ENCODE measurements around the gene FAM118A.
"Not testable (repeated sequence)": the region's sequence is repeated elsewhere in the genome, so short reads cannot be mapped to it uniquely, and the experiment has no call there.

Gene FAM118A

DNA sequence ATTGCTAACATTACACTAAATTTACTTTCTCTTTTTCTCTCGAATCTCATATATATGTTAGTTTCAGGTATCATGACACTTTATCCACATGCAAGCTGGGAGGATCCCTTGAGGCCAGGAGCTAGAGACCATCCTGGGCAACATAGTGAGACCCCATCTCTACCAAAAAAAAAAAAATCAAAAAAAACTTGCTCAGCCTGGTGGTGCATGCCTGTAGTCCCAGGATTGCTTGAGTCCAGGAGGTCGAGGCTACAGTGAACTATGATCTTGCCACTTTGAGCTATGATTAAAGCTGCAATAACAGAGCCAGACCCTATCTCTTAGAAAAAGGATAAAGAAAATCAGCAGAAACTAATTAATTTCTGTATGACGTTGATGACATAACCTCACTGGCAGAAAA is 28.7 kb upstream of the FAM118A start:
- no peak for DNase-seq (ENCODE audit: low read depth, low spot score)

DNA sequence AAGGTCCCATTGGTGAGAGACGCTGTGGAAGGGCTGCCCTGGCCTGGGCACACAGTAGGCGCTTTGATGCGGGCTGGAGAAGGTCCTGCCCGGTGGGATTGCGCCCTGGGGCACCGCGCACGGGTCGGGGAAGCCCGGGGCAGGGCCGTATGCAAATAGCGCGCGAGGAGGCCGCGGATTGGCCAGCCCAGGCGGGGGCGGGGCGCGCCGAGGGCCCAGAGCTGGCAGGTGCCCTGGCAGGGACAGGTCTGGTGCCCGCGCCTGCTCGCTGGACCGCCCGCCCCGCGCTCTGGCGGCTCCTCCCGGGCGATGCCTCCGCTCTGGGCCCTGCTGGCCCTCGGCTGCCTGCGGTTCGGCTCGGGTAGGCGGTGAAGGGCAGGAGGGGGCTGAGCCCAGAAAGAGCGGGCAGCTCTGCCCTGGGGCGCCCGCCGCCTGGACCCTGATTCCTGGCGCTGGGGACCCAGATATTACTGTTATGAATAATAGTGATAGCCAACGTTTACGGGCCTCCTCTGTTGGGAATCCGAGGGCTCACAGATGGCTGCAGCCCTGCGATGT is 24.9 kb upstream of the FAM118A start, which contains the start of gene UPK3A:
Gene UPK3A, plus strand, starts transcription at position 245 of the 558 bp plus-strand sequence. Its CDS starts 65 bp downstream, at position 310.
- no peak for DNase-seq (ENCODE audit: low read depth, low spot score)

DNA sequence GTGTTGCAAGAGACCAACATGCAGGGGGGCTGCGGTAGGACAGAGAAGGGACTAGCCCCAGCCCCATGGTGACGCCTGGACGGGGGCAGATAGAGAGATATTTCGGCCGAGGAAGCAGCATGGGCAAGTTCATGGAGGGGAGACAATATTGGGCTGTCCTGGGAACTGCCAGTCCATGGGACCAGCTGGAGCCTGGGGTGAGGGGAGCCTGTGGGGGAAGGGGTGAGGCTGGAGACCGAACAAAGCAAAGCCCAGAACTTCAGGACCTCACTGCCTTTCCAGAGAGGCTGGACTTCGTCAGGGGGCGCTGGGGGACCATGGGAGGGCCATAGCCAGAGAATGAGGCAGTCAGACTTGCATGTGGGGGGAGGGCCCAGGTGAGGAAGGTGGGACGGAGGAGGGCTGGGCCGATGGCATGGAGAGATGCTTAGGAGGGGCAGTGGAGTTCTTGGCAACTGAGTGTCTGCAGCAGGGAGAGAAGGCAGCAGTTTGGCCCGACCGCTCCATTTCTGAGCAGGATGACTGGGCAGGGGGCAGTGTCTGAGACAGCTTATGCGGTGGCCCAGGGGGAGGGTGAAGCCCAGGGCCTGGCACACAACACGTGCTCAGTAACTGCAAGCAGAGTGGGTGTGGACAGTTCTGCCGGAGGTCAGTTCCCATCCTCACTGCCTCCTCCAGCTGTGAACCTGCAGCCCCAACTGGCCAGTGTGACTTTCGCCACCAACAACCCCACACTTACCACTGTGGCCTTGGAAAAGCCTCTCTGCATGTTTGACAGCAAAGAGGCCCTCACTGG is 24.3 kb upstream of the FAM118A start:
- no peak for DNase-seq (ENCODE audit: low read depth, low spot score)

DNA sequence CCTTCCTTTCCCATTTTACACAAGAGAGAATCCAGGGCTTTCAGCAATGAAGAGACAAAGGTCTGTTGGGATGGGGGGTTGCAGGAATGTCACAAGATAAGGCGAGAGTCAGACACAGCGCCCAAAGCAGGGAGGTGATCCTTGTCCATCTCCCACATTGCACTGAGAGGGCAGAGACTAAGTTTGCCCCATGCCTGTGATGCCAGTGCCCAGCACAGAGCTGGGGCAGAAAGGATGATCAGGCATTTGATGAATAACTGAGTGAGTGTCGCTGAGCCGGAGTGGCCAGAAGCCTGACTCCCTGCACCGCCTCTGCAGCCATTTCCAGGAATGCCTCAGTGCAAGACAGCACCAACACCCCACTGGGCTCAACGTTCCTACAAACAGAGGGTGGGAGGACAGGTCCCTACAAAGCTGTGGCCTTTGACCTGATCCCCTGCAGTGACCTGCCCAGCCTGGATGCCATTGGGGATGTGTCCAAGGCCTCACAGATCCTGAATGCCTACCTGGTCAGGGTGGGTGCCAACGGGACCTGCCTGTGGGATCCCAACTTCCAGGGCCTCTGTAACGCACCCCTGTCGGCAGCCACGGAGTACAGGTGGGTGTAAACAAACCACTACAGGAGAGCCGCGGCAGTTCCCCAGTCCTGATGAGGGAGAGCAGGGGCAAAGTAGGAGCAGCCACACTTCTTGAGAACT is 22.7 kb upstream of the FAM118A start:
- no peak for DNase-seq (ENCODE audit: low read depth, low spot score)

DNA sequence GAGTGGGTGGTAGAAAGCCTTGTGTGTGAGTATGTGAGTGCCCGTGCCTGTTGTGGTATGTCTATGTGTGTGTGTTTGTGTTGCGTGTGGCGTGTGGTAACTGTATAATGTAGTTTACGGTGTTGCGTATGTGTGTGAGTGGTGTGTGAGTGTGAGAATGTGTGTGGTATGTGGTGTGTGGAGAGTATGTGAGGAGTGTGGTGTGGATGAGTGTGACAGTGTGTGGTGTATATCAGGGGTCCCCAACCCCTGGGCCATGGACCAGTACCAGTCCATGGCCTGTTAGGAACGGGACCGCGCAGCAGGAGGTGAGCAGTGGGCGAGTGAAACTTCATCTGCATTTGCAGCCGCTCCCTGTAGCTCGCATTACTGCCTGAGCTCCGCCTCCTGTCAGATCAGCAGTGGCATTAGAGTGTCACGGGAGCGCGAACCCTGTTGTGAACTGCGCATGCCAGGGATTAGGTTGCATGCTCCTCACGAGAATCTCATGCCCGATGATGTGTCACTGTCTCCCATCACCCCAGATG is 19.3 kb upstream of the FAM118A start:
- no peak for DNase-seq (ENCODE audit: low read depth, low spot score)

DNA sequence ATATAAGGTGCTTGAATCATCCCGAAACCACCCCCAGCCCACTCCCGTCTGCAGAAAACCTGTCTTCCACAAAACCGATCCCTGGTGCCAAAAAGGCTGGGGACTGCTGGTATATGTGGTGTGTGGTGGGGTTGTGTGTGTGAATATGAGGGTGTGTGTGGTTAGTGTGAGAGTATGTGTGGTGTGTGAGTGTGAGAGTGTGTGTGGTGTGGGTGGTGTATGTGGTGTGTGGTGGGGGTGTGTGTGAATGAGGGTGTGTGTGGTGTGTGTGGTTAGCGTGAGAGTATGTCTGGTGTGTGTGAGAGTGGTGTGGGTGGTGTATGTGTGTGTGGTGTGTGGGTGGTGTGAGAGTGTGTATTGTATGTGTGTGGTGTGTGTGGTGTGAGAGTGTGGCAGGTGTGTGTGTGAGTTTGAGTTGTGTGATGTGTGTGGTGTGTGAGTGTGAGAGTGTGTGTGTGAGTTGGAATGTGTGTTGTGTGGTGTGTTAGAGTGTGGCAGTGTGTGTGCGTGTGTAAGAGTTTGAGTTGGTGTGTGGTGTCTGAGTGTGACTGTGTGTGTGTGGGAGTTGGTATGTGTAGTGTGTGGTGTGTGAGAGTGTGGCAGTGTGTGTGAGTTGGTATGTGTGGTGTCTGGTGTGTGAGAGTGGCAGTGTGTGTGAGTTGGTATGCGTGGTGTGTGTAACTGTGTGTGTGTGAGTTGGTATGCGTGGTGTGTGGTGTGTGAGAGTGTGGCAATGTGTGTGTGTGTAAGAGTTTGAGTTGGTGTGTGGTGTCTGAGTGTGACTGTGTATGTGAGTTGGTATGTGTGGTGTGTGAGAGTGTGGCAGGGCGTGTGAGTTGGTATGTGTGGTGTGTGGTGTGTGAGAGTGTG is 18.4 kb upstream of the FAM118A start:
- DNase-seq (ENCODE audit: low read depth, low spot score), result no peak

DNA sequence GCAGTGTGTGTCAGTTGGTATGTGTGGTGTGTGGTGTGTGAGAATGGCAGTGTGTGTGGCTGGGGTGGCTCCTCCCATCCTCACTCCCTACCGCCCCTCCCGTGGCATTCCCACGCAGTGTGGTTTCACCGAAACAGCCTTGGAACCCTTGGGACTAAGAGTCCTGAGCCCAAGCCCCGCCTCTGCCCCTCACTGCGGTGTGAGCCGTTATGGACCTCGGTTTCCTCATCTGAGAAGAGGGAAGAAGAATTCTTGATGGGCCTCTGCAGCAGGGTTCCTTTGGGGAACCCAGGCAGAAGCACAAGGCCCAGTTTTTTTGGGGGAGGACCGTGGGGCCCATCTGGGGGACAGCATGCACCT is 17.8 kb upstream of the FAM118A start:
- no peak for DNase-seq (ENCODE audit: low read depth, low spot score)

DNA sequence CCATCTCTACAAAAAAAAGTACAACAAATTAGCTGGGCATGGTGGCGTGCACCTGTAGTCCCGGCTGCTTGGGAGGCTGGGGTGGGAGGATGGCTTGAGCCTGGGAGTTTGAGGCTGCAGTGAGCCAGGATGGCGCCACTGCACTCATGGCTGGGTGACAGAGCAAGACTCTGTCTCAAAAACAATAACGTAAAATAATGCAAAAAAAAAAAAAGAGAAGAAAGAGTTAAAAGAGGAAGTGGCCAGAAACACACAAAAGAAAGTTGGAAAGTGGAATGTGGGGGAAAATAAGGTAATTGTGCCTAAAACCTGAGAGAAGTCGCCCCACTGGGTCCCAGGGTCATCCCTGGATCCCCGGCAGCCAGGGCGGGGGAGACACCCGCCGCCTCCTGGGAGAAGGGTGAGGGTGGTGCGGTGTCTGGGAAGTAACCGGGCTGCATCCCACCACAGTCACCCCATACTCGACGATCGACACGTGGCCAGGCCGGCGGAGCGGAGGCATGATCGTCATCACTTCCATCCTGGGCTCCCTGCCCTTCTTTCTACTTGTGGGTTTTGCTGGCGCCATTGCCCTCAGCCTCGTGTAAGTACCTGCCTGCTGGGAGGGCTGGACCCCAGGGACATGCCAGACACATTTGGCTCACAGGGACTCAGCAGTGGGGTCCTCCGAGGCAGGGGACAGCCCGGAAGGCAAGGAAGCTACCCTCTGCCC is 16.8 kb upstream of the FAM118A start:
- no peak for DNase-seq (ENCODE audit: low read depth, low spot score)

DNA sequence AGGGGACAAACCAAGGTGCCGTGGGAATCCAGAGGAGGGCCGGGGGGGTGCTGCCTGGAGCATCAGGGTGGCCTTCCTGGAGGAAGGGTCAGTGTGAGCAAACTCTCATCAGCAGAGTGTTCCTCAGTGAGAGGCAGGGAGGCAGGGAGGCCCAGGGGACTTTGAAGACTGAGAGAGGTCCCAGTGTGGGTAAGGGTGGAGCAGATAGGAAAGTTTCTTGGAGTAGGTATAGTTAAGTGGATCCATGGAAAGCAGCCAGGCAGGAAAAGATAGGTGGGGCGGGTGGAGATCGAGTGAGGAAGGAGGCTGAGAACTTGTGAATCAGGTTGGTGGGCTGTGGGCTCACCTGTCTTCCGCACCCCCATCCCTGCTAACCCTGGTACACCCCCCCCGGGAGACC is 15.7 kb upstream of the FAM118A start:
- no peak for DNase-seq (ENCODE audit: low read depth, low spot score)

DNA sequence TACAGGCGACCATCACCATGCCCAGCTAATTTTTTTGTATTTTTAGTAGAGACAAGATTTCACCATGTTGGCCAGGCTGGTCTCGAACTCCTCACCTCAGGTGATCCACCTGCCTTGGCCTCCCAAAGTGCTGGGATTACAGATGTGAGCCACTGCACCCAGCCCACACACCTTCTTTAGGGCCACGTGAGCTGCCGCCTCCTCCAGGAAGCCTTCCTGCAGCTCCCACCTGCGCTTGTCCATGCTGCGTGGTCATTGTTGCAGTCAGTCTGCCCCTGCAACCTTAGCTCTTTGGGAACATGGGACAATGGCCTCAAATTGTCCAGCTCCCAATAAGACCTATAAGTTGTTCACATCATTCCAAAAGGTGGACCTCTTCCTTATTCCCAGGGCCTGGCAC is 14.7 kb upstream of the FAM118A start:
- DNase-seq (ENCODE audit: low read depth, low spot score), result not testable (repeated sequence)

DNA sequence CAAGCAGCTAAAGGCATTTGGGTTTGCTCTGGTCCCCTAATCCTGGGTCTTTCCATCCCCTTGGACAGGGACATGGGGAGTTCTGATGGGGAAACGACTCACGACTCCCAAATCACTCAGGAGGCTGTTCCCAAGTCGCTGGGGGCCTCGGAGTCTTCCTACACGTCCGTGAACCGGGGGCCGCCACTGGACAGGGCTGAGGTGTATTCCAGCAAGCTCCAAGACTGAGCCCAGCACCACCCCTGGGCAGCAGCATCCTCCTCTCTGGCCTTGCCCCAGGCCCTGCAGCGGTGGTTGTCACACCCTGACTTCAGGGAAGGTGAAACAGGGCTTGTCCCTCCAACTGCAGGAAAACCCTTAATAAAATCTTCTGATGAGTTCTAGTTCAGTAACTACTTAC is 14.2 kb upstream of the FAM118A start:
- no peak for DNase-seq (ENCODE audit: low read depth, low spot score)

DNA sequence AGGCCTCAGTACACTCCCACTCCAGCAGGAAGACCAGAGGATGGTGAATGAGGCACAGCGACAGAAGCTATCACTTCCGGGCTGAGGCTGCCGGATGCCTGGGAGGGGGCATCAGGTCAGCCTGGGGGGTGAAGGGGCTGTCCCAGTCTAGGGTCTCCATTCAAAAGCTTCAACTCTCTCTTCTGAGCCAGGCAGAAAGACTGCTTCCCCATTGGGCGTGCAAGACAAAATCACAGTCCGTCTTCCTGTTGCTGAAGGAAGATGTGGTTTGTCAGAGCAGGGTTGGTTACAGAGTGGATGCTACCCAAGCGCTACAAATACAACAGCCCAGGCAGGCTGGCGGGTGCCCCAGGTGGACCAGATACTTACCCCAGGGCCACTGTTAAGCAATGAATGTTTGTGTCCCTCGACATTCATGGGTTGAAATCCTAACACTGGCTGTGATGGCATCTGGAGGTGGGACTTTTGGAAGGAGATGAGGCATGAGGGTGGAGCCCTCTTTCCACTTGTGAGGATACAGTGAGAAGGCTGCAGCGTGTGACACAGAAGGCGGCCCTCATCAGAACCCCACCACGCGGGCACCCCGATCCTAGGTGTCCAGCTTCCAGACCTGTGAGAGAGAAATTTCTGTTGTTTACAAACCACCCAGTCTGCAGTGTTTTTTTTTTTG is 13.0 kb upstream of the FAM118A start:
- DNase-seq (ENCODE audit: low read depth, low spot score), result no peak

DNA sequence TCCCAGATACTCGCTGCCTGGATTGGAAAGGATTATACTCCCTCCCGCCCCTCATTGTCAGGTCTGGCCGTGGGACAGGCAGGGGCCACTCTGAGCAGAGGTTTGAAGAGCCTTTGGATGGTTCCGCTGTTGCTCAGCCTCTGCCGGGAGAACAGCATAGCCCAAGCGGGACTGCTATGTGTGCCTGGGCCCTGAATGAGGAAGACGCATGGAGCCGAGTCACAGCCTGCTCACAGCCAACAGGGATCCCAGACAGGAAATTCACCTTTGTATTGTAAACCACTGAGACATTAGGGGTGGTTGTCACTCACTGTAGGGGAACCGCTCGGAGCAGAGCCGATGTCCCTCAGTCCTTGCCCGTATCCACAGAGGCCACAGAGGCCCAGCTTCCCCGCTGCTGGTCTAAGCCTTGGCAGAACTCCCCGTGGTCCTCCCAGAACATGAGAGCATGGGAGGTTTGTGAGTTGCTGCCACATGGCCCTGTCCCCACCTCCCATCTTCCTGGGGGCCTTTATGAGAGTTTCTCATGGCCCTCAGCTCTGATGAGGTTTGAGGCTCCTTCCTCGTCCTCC is 10.7 kb upstream of the FAM118A start:
- no peak for DNase-seq (ENCODE audit: low read depth, low spot score)

DNA sequence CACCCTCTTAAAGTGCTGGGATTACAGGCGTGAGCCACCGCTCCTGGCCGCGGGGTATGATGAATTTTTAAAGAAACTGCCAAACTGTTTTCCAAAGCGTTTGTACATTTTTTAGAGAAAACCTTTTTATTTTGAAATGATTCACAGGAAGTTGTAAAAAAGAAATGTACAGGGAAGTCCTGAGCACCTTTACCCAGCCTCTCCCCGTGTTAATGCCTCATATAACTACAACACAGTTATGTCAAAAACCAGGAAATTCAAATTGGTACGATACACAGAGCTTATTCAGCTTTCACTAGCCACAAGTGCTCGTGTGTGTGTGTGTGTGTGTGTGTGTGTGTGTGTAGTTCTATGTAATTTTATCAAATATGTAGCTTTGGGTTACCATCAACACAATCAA is 7.0 kb upstream of the FAM118A start:
- DNase-seq (ENCODE audit: low read depth, low spot score), result no peak

DNA sequence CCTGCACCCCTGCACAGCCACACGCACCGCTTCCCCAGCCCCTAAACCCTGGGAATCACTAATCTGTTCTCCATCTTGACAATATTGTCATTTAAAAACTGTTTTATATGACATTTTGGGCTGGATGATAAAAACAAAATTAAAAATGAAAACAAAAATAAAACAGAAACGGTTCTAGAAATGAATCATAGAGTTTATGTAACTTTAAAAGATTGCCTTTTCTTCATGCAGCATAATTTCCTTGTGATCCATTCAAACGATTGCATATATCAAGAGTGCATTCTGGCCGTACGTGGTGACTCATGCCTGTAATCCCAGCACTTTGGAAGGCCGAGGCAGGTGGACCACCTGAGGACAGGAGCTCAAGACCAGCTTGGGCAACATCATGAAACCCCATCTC is 6.6 kb upstream of the FAM118A start:
- no peak for DNase-seq (ENCODE audit: low read depth, low spot score)

DNA sequence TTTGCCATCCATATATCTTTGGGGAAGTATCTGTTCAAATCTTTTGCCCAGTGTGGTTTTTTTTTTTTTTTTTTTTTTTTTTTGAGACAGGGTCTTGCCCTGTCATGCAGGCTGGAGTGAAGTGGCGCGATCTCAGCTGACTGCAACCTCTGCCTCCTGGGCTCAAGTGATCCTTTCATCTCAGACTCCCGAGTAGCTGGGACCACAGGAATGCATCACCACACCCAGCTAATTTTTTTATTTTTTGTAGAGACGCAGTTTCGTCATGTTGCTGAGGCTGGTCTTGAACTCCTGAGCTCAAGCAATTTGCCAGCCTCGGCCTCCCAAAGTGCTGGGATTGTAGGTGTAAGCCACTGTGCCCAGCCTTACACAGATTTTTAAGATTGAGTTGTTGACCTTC is 4.8 kb upstream of the FAM118A start:
- no peak for DNase-seq (ENCODE audit: low read depth, low spot score)

DNA sequence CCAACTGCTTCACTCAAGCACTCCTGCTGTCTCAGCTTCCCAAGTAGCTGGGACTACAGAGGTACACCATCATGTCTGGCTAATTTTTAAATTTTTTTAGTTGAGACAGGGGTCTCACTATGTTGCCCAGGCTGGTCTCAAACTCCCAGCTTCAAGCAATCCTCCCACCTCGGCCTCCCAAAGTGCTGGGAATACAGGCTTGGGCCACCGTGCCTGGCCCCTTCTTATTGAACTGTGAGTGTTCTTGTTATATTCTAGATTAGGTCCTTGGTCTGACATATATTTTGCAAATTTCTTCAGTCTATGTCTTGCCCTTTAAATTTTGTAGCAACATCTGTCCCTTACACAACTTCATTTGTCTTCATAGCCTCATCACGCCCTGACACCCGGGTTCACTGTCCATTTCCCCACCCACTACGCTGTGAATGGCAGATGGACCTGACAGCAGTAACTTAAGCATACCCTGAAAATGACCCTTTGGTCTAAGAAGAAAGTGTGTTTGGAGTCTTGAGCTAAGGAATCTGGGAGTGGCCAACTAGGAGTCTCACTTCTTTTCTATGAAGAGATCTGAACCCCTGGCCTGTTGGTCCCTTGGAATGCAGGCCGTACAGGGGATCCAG is 4.2 kb upstream of the FAM118A start:
- DNase-seq (ENCODE audit: low read depth, low spot score), result no peak

DNA sequence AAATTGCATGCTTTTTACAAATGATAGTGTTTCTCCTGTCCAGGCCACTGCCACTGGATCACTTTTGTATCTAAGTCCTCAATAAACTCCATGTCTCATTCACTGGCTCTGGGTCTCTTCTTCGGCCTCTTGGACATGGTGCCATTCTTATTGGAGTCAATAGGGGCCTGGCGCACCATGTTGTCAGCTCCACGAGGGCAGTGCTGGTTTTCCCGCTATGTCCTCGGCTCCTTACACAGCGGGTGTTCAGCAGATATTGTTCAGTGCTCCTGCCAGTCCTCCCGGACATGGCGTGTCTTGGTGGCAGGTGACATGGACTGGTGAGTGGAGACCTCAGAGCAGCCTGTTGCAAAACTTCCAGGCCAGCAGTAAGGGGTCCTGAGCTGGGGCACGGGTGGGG is 3.6 kb upstream of the FAM118A start:
- DNase-seq (ENCODE audit: low read depth, low spot score), result no peak

DNA sequence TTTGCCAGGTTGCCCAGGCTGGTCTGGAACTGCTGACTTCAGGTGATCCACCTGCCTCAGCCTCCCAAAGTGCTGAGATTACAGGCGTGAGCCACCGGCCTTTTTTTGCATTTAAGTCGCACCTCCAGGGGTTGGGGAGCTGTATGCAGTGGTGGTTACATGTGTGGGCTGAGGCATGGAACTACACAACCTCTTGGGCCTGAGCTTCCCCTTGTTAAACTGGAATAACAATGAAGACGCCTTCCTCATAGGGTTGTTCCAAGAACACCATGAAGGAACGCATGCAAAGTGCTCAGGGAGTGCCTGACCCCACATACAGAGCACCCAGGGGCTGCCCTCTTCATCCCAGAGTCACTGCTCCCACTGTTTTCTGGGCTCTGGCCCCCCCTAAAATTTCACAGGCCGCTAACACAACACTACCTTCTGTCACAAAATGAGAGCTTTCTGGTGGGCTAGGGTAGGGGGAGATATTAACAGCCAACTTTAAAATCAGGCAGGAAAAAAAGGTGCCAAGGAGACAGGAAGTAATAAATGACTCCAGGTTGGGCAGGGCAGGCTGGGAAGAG is 1.3 kb upstream of the FAM118A start:
- no peak for DNase-seq (ENCODE audit: low read depth, low spot score)

Measured in activated CD4-positive, CD25-positive, alpha-beta regulatory T cell treated with anti-CD3 and anti-CD28 coated beads, Interleukin-2, amount 50 U/mL, for 16 hours (primary cell).